Measurements from ENCODE around the gene CHPT1.
A peak's percentile ranks its signal among the peaks of the same experiment; 100 is the strongest.

Gene CHPT1

DNA sequence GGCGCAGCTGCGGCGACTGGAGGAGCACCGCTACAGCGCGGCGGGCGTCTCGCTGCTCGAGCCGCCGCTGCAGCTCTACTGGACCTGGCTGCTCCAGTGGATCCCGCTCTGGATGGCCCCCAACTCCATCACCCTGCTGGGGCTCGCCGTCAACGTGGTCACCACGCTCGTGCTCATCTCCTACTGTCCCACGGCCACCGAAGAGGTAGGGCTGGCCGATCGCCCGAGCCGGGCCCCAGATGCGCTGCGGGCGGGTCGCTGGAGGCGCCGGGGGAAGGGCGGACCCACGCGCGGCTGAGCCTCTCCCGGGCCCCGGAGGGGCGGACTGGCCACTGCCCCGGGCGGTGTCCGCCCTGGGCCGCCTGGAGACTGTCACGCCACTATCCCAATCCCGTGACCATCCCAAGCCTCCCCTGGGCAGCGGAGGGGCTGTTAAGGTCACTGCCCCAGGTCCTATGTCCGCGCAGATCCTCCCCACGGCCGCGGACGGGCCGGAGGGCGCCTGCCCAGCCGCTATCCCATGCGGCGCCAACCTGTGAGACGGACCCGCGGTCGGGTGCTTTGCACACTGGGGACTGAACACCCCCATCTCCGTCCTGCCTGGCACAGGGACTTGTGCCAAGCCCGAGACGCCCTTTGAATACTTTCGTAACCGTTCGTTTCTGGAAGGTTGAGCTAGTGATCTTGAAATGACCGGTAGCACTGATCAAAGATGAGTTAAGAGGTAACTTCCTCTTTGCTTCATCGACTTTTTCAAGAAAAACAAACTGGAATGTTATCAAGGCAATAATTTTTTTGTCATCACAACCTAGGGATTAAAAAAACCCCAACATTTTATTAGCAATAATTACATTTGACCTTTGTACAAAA lies 725 bp downstream of the CHPT1 start:
- Histone ChIP-seq H3K9me3 (ENCODE audit: control insufficient read depth in 5 of 5, low read length in 5 of 5) (no peaks in the 10 kb centered on the region), H3K27ac (ENCODE audit: low read depth, low read length) (peak overlapping the region; percentile 96), H3K9ac (ENCODE audit: low read length in 5 of 5) (peak overlapping the region; percentile 66 to 91 (median 87)), H3K27me3 (ENCODE audit: control insufficient read depth in 5 of 5, insufficient read depth in 4 of 5, low read length in 5 of 5) (no peaks in the 10 kb centered on the region), H3K4me3 (ENCODE audit: low read depth in 1 of 5, low read length in 5 of 5) (peak overlapping the region; percentile 71 to 97 (median 86)), H3K36me3 (ENCODE audit: control insufficient read depth in 5 of 5, insufficient read depth in 5 of 5, low read length in 5 of 5) (no peaks in the 10 kb centered on the region), H3K4me1 (ENCODE audit: control insufficient read depth in 5 of 5, insufficient read depth in 5 of 5, low read length in 5 of 5) (peaks cover 0 to 41% (median 40%) of the 10 kb centered on the region in 5 donors)

DNA sequence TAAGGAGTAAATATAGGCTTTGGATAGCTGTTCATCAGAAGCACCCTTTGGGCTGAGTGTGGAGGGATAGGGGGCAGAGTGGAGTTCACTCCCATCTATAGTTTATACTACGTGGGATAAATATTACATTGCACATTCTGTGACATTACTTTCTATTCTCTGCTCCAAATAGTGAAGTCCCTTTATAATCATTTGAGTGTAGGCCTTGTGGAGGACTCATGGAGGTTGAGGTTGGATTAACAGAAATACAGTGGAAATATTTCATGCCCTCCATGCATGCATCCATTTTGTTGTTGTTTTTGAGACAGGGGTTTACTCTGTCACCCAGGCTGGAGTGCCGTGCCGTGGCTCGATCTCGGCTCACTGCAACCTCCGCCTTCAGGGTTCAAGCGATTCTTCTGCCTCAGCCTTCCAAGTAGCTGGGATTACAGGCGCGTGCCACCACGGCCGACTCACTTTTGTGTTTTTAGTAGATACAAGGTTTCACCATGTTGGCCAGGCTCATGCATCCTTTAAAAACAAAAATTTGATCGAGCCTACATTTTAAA lies 1.4 kb downstream of the CHPT1 start:
- H3K27me3 ChIP-seq (ENCODE audit: control insufficient read depth in 5 of 5, insufficient read depth in 4 of 5, low read length in 5 of 5): no peaks in the 10 kb centered on the region
- H3K4me3 ChIP-seq (ENCODE audit: low read depth in 1 of 5, low read length in 5 of 5): peak overlapping the region; percentile 71 to 97 (median 86)
- no peaks in the 10 kb centered on the region for H3K9me3 ChIP-seq (ENCODE audit: control insufficient read depth in 5 of 5, low read length in 5 of 5)
- peak overlapping the region; percentile 96 for H3K27ac ChIP-seq (ENCODE audit: low read depth, low read length)
- peak overlapping the region in 4 of 5 donors; percentile 81 to 91 (median 88) for H3K9ac ChIP-seq (ENCODE audit: low read length in 5 of 5)
- H3K4me1 ChIP-seq (ENCODE audit: control insufficient read depth in 5 of 5, insufficient read depth in 5 of 5, low read length in 5 of 5): peaks cover 0 to 41% (median 40%) of the 10 kb centered on the region in 5 donors
- H3K36me3 ChIP-seq (ENCODE audit: control insufficient read depth in 5 of 5, insufficient read depth in 5 of 5, low read length in 5 of 5): no peaks in the 10 kb centered on the region

GRCh38 chr12:101700299-101700820 lies 2.9 kb downstream of the CHPT1 start:
- Histone ChIP-seq H3K9ac (ENCODE audit: low read length in 5 of 5) (peak overlapping the region in 1 of 5 donors; percentile 25), H3K4me1 (ENCODE audit: control insufficient read depth in 5 of 5, insufficient read depth in 5 of 5, low read length in 5 of 5) (peaks cover 0 to 41% (median 40%) of the 10 kb centered on the region in 5 donors), H3K9me3 (ENCODE audit: control insufficient read depth in 5 of 5, low read length in 5 of 5) (no peaks in the 10 kb centered on the region), H3K4me3 (ENCODE audit: low read depth in 1 of 5, low read length in 5 of 5) (no peak overlapping the region), H3K27me3 (ENCODE audit: control insufficient read depth in 5 of 5, insufficient read depth in 4 of 5, low read length in 5 of 5) (no peaks in the 10 kb centered on the region), H3K27ac (ENCODE audit: low read depth, low read length) (peak overlapping the region; percentile 13), H3K36me3 (ENCODE audit: control insufficient read depth in 5 of 5, insufficient read depth in 5 of 5, low read length in 5 of 5) (no peaks in the 10 kb centered on the region)

GRCh38 chr12:101703487-101703886 lies 6.0 kb downstream of the CHPT1 start:
- Histone ChIP-seq H3K36me3 (ENCODE audit: control insufficient read depth in 5 of 5, insufficient read depth in 5 of 5, low read length in 5 of 5) (no peaks in the 10 kb centered on the region), H3K9me3 (ENCODE audit: control insufficient read depth in 5 of 5, low read length in 5 of 5) (no peaks in the 10 kb centered on the region), H3K27me3 (ENCODE audit: control insufficient read depth in 5 of 5, insufficient read depth in 4 of 5, low read length in 5 of 5) (no peaks in the 10 kb centered on the region), H3K4me3 (ENCODE audit: low read depth in 1 of 5, low read length in 5 of 5) (no peak overlapping the region), H3K27ac (ENCODE audit: low read depth, low read length) (no peak overlapping the region), H3K9ac (ENCODE audit: low read length in 5 of 5) (no peak overlapping the region), H3K4me1 (ENCODE audit: control insufficient read depth in 5 of 5, insufficient read depth in 5 of 5, low read length in 5 of 5) (peaks cover 0 to 31% (median 24%) of the 10 kb centered on the region in 5 donors)

DNA sequence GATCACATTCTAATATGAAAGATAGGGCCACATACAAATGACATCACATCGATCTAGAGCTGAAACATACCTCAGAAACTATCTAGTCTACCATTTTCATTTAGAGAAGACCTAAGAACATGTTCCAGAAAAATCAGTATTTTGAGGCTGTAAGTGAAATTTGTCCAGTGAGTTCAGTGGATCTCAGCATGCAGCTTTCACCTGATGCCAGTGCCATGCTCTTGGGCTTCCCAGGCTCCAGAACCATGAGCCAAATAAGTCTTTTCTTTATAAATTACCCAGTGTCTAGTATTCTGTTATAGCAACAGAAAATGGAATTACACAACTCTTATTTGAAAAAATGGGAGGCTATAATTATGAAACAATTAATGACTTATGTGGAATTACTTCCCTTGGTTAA lies 9.0 kb downstream of the CHPT1 start:
- Histone ChIP-seq H3K9me3 (ENCODE audit: control insufficient read depth in 5 of 5, low read length in 5 of 5) (no peaks in the 10 kb centered on the region), H3K36me3 (ENCODE audit: control insufficient read depth in 5 of 5, insufficient read depth in 5 of 5, low read length in 5 of 5) (no peaks in the 10 kb centered on the region), H3K4me3 (ENCODE audit: low read depth in 1 of 5, low read length in 5 of 5) (no peak overlapping the region), H3K27me3 (ENCODE audit: control insufficient read depth in 5 of 5, insufficient read depth in 4 of 5, low read length in 5 of 5) (no peaks in the 10 kb centered on the region), H3K9ac (ENCODE audit: low read length in 5 of 5) (no peak overlapping the region), H3K4me1 (ENCODE audit: control insufficient read depth in 5 of 5, insufficient read depth in 5 of 5, low read length in 5 of 5) (peaks cover 0 to 7% (median 2%) of the 10 kb centered on the region in 5 donors), H3K27ac (ENCODE audit: low read depth, low read length) (no peak overlapping the region)

DNA sequence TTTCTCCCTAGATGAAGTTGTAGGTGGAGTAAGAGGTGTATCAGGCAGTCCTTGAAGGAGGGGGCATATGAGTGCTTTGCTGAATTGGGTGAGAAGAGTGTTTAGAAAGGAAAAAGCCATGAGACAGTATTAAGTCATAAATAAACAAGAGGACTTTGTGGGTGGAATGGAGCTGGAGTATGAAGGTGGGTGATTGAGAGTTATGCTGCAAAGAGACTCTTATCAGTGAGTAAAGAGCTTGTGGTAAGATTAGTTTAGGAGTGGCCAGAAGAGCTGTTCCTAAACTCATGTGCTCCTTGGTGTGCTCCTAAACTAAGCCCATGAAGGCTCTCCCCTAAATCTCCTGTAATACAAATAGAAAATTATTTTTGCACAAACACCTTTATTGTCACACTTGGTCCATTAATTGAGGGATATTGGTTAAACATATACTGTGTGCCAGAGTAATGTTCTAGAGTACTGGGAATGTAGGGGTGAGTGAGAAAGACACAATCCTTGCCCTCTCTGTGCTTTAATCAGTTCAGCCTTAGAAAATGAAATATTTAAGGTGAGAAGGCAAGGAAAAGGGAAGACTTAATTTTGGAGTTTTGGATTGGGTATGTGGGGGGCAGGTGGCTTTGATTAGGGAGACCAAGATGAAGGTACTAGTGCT lies 9.8 kb downstream of the CHPT1 start:
- H3K4me1 ChIP-seq (ENCODE audit: control insufficient read depth in 5 of 5, insufficient read depth in 5 of 5, low read length in 5 of 5): peaks cover 0 to 7% (median 0%) of the 10 kb centered on the region in 5 donors
- H3K27ac ChIP-seq (ENCODE audit: low read depth, low read length): no peak overlapping the region
- H3K27me3 ChIP-seq (ENCODE audit: control insufficient read depth in 5 of 5, insufficient read depth in 4 of 5, low read length in 5 of 5): no peaks in the 10 kb centered on the region
- no peak overlapping the region for H3K4me3 ChIP-seq (ENCODE audit: low read depth in 1 of 5, low read length in 5 of 5)
- no peaks in the 10 kb centered on the region for H3K36me3 ChIP-seq (ENCODE audit: control insufficient read depth in 5 of 5, insufficient read depth in 5 of 5, low read length in 5 of 5)
- no peak overlapping the region for H3K9ac ChIP-seq (ENCODE audit: low read length in 5 of 5)
- H3K9me3 ChIP-seq (ENCODE audit: control insufficient read depth in 5 of 5, low read length in 5 of 5): no peaks in the 10 kb centered on the region

- no peaks in the 10 kb centered on the region for H3K27me3 ChIP-seq (ENCODE audit: control insufficient read depth in 5 of 5, insufficient read depth in 4 of 5, low read length in 5 of 5)
- H3K27ac ChIP-seq (ENCODE audit: low read depth, low read length): no peak overlapping the region
- H3K36me3 ChIP-seq (ENCODE audit: control insufficient read depth in 5 of 5, insufficient read depth in 5 of 5, low read length in 5 of 5): no peaks in the 10 kb centered on the region
- H3K4me1 ChIP-seq (ENCODE audit: control insufficient read depth in 5 of 5, insufficient read depth in 5 of 5, low read length in 5 of 5): peaks cover 4 to 27% (median 21%) of the 10 kb centered on the region in 5 donors
- no peak overlapping the region for H3K4me3 ChIP-seq (ENCODE audit: low read depth in 1 of 5, low read length in 5 of 5)
- H3K9me3 ChIP-seq (ENCODE audit: control insufficient read depth in 5 of 5, low read length in 5 of 5): no peaks in the 10 kb centered on the region
- no peak overlapping the region for H3K9ac ChIP-seq (ENCODE audit: low read length in 5 of 5)
Observed at GRCh38 chr12:101710288-101710687, 12.8 kb downstream of the CHPT1 start.

GRCh38 chr12:101713059-101713682 lies 15.7 kb downstream of the CHPT1 start:
- peaks cover 4 to 34% (median 30%) of the 10 kb centered on the region in 5 donors for H3K4me1 ChIP-seq (ENCODE audit: control insufficient read depth in 5 of 5, insufficient read depth in 5 of 5, low read length in 5 of 5)
- H3K27me3 ChIP-seq (ENCODE audit: control insufficient read depth in 5 of 5, insufficient read depth in 4 of 5, low read length in 5 of 5): no peaks in the 10 kb centered on the region
- H3K27ac ChIP-seq (ENCODE audit: low read depth, low read length): peak overlapping the region; percentile 50
- H3K9me3 ChIP-seq (ENCODE audit: control insufficient read depth in 5 of 5, low read length in 5 of 5): no peaks in the 10 kb centered on the region
- H3K9ac ChIP-seq (ENCODE audit: low read length in 5 of 5): peak overlapping the region; percentile 1 to 66 (median 46)
- H3K4me3 ChIP-seq (ENCODE audit: low read depth in 1 of 5, low read length in 5 of 5): peak overlapping the region in 3 of 5 donors; percentile 44 to 66 (median 49)
- H3K36me3 ChIP-seq (ENCODE audit: control insufficient read depth in 5 of 5, insufficient read depth in 5 of 5, low read length in 5 of 5): no peaks in the 10 kb centered on the region

DNA sequence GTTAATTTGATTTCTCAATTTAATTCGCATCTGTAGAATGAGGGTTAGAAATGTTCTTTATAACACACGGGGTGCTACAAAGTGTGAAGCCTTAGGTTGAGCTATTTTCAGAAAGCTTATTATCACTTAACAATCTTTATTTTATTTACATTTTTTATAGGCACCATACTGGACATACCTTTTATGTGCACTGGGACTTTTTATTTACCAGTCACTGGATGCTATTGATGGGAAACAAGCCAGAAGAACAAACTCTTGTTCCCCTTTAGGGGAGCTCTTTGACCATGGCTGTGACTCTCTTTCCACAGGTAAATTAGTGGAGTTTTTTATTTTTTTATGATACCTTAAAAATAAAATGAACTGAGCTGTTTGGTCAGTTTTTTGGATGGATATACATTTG lies 16.5 kb downstream of the CHPT1 start:
- peak overlapping the region; percentile 50 for H3K27ac ChIP-seq (ENCODE audit: low read depth, low read length)
- H3K9me3 ChIP-seq (ENCODE audit: control insufficient read depth in 5 of 5, low read length in 5 of 5): no peaks in the 10 kb centered on the region
- peak overlapping the region in 3 of 5 donors; percentile 1 to 47 (median 22) for H3K9ac ChIP-seq (ENCODE audit: low read length in 5 of 5)
- H3K27me3 ChIP-seq (ENCODE audit: control insufficient read depth in 5 of 5, insufficient read depth in 4 of 5, low read length in 5 of 5): no peaks in the 10 kb centered on the region
- peaks cover 0 to 2% (median 0%) of the 10 kb centered on the region in 5 donors for H3K36me3 ChIP-seq (ENCODE audit: control insufficient read depth in 5 of 5, insufficient read depth in 5 of 5, low read length in 5 of 5)
- no peak overlapping the region for H3K4me3 ChIP-seq (ENCODE audit: low read depth in 1 of 5, low read length in 5 of 5)
- peaks cover 4 to 34% (median 30%) of the 10 kb centered on the region in 5 donors for H3K4me1 ChIP-seq (ENCODE audit: control insufficient read depth in 5 of 5, insufficient read depth in 5 of 5, low read length in 5 of 5)
